Activated naive CD4-positive, alpha-beta T cell treated with anti-CD3 and anti-CD28 coated beads, Interleukin-2, amount 50 U/mL, for 16 hours (primary cell): Measurements from ENCODE around the gene ZNF777.
"Not testable (repeated sequence)": the region's sequence is repeated elsewhere in the genome, so short reads cannot be mapped to it uniquely, and the experiment has no call there.

Source experiments
- DNase-seq: peaks from one replicate; pipeline ENCODE4 v3.0.0-alpha.2; 2020

ZNF777 gene

GRCh38 chr7:149404825-149405224, 56.0 kb downstream of the ZNF777 start:
- DNase-seq: no peak

GRCh38 chr7:149404396-149404795, 56.5 kb downstream of the ZNF777 start:
- no peak for DNase-seq

- no peak for DNase-seq
These were observed 62.6 kb downstream of the ZNF777 start for GRCh38 chr7:149398195-149398820.

GRCh38 chr7:149397470-149398043, 63.3 kb downstream of the ZNF777 start:
- DNase-seq: no peak

GRCh38 chr7:149388550-149389335, 72.1 kb downstream of the ZNF777 start:
- not testable (repeated sequence) for DNase-seq

GRCh38 chr7:149386514-149386913, 74.3 kb downstream of the ZNF777 start:
- not testable (repeated sequence) for DNase-seq

- no peak for DNase-seq
These were observed 75.5 kb downstream of the ZNF777 start for GRCh38 chr7:149385195-149385950.
